GM21381 (cell line): ENCODE measurements around the gene GPRC5A.

Experiments
- ATAC-seq: cut with Tn5 transposase; IDR thresholded peaks from one replicate; pipeline ENCODE4 v1.9.1; 2021; ENCODE audit warnings: mild to moderate bottlenecking, moderate library complexity; ENCODE audit not compliant: unreplicated experiment

The GPRC5A gene

GRCh38 chr12:12936983-12937491, 45.7 kb downstream of the GPRC5A start:
- ATAC-seq = no peak

DNA sequence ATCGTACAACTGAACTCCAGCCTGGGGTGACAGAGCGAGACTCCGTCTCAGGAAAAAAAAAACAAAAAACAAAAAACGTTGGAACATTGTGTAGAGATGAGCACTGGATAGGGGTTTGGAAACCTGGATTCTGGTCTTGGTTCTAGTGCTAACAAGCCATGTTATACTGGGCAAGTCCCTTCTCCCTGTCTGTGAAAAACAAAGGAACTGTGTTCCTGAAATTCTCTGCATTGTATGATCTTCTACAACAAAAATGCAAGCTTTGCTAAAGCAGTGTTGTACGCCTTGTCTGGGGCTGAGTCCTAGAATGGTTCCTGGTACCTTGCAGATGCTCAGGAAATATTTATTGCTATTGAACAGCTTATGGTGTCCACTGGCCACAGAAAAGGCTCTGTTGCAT, 47.2 kb downstream of the GPRC5A start:
- no peak for ATAC-seq

- ATAC-seq = no peak
These were observed 48.5 kb downstream of the GPRC5A start for GRCh38 chr12:12939888-12940287.

- ATAC-seq = no peak
These were observed 50.3 kb downstream of the GPRC5A start for GRCh38 chr12:12941450-12942350.

GRCh38 chr12:12943586-12944260, 52.4 kb downstream of the GPRC5A start:
- ATAC-seq = no peak

- ATAC-seq = no peak
These were observed 54.2 kb downstream of the GPRC5A start for GRCh38 chr12:12945591-12945990.

DNA sequence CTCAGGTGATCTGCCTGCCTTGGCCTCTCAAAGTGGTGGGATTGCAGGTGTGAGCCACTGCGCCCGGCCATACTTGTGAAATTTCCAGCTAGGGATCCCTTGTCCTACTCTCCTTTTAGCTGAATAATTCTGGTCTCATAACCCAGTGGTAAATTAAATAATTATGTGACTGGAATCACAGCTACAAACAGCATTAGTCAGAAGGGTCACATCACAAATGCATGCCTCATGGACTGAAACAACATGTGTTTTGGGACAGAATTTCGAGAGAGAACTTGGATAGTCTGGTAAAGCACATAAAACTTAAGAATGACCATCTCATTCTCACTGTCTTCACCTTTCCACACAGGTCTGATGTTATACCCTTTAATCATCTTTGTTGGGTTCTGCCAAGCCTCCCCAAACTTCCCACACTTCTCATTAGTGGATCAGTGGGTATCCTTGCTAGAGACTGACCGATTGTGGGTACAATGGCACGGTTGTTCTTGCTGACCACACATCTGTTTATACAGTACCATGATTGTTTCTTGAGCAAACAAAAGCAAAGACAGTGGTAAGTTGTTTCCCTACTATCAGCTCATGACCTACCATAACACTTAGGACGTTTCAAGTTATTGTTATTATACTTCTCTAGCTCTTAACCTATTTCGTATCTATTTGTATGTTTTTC, 55.5 kb downstream of the GPRC5A start:
- no peak for ATAC-seq

GRCh38 chr12:12947902-12948301, 56.5 kb downstream of the GPRC5A start:
- no peak for ATAC-seq

DNA sequence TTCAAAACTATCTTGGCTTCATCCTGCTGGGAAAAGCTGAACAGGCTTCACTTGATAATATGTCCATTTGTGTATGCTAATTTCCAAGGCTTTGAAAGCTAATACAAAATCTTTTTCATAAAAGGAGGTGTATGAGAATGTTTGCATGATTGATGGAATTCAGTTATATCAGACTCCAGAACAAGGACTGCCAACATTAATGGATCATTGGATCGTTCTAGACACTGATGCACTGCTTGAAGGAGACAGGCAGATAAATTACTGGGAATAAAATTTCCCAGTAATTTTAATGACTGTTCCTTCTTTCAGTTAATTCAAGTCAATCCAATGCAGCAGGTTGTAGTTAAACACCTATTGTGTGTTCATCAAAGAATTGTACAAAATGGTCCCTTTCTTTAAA, 60.1 kb downstream of the GPRC5A start:
- no peak for ATAC-seq

DNA sequence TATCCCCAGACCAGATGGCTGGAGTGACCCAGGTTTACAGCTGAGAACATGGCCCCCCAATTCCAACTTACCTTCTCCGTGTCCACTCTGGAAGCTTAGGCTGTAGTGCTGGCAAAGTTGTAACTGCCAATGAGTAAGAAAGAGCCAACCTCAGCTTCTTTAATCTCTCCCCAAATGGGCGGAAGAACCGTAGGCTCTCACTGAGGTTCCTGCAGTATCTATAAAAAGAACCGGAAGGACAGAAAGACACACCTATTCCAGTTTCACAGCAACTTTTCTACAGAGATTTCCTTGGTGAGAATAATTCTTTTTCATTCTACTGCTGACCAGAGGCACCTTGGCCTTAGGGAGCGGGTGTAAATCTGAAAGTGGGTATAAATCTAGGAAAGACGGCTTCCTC, 60.7 kb downstream of the GPRC5A start, which contains the start of gene GPRC5D:
Gene GPRC5D, minus strand, starts transcription at position 135 of the 400 bp plus-strand sequence. CDS start 1,786 bp downstream, outside the sequence.
- ATAC-seq = no peak

DNA sequence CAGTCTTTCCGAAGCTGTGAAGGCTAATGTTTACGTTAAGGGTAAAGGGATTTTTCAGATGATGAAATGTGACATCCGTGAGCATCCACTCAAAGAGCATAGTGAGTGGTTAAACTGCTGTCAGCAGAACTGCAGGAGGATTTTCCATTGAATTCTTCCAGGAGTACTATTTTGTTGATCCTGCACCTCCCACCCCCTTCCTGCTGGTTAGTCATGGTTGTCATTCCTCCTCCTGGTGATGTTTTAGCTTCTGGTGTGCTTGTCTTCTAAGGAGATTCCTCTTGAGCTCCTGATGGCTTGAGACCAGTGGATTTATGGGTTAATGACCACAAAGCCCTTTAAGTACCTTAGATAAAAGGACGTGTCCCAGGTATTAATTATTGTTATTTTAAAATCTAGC, 63.0 kb downstream of the GPRC5A start:
- ATAC-seq = no peak

DNA sequence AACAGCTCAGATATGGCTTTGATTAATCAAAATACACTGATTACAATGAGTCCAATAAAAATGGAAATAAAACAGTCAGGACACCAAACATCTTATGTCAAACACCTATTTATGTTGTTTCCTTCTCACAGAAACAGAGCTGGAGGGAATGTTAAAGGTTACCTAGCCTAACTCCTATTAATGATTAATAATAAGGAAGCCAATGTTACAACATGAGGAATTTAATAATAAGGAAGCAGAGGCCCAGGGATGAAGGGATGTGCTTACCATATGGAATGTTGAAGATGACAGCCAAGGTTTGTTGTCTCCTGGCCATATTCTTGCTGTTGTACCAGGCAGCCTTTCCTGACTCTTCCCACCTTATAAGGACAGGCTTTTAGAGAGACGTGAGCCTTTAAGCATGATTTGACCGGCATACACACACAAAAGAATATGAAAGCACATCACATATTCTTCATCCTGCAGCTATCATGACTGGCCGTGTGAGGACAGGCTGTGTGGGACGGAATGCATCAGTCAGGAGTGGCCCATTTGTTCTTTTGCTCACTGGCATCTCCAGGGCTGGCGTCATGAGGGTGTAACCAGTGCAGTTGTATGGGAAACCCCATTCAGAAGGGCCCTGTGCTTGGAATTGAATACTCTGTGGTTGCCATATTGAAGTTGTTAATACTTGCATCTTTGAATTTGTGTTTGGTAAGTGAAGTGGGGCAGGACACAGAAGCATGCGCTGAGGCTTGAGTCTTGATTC, 63.7 kb downstream of the GPRC5A start:
- ATAC-seq = no peak

DNA sequence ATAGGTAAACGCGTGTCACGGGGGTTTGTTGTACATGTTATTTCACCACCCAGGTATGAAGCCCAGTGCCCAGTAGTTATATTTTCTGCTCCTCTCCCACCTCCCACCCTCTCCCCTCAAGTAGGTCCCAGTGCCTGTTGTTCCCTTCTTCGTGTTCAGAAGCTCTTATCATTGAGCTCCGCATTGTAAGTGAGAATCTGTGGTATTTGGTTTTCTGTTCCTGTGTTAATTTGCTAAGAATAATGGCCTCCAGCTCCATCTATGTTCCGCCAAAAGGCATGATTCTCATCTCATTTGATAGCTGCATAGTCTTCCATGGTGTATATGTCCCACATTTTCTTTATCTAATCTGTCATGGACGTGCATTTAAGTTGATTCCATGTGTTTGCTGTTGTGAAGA, 67.5 kb downstream of the GPRC5A start:
- ATAC-seq = no peak

DNA sequence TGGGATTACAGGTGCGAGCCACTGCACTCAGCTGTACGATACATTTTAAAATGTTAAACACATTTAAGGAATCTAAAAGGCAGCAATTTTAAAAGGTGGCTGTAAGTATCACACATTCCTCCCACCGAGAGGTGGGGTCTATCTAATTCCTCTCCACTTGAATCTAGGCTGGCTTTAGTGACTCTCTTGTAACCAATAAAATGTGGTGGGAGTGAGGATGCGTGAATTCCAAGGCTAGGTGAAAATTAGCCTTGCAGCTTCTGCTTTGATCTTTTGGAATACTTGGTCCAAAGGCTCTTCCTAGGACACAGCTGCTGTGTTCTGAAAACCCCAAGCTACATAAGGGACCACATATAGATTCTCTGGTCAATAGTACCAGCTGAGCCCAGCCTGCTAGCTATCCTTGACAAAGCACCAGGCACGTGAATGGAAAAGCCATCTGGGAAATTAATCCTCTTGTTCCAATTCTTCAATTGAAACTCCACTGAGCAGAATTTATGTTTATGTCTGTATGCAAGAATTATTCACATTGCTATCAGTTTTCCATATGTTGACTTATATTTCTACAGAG, 69.4 kb downstream of the GPRC5A start:
- no peak for ATAC-seq

DNA sequence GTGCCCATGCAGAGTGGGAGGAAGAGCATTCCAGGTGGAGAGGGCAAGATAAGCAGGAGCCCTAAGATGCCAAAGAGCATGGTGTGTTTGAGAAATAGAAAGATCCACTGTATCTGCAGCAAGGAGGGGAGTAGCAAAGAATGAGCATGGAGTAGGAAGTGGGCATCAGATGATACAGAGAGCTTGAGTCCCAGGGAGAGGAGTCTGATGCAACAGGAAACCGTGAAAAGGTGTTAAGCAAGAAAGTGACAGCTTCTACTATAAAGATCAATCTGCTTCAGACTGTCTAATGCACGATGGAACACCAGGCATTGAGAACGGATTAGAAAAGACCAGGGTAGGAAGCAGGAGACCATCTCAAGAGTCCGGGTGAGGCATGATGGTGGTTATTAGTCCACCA, 72.9 kb downstream of the GPRC5A start:
- ATAC-seq = no peak

DNA sequence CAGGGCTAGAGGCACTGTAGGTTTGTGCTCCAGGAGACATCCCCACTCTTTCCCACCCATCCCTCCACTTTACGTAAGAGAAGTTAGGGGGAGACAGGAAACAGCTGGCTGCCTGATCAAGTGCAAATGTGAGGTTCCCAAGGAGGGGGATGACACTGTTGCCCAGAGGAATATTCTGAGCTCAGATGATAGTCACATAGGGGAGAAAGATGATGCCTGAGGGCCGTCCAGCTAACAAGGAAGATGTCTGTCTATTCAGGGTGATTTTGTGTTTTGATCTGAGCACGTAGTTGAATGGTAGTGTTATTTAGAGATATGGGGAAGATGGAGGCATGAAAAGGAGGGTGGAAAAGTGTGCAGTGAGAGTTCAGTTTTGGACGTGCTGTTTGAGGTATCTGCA, 74.5 kb downstream of the GPRC5A start:
- no peak for ATAC-seq
